Spleen (tissue), 7 donors: ENCODE data around the gene MAN1C1.

Source experiments
- CTCF ChIP-seq, 11 experiments: fragments of 200-600 bp in 7 of 11; fragments of 450-650 bp in 4 of 11; sonication (generic) in 4 of 11; IDR thresholded peaks in 8 of 11; conservative IDR thresholded peaks in 3 of 11; 1 replicate in 7 of 11; 2 replicates in 4 of 11; pipeline versions ENCODE4 v1.4.0 to v1.8.0; 2016 to 2021; ENCODE audit warnings: antibody characterized with exemption in 11 of 11, inconsistent platforms in 4 of 11, mild to moderate bottlenecking in 1 of 11
- POLR2A ChIP-seq, 3 donors: fragments of 450-650 bp; IDR thresholded peaks; one replicate each; pipeline ENCODE4 v1.5.1; 2017; ENCODE audit warnings: antibody characterized with exemption in 3 of 3, mild to moderate bottlenecking in 1 of 3
- POLR2AphosphoS5 ChIP-seq, 3 donors: sonication (generic); formaldehyde crosslinking; IDR thresholded peaks; one replicate each; pipeline ENCODE4 v1.5.1; 2017; ENCODE audit warnings: antibody characterized with exemption in 3 of 3
- donor health status: DM: no; HTN: no; CAD: no; lungs with moderate emphysema.
- donor health status: DM: no; HTN: no; CAD: no.
- donor health status: DM: no; HTN: no; CAD: no.

GRCh38 chr1:25829046-25829445 lies 212.5 kb downstream of the MAN1C1 start:
- no peak for TF ChIP-seq CTCF (IDR thresholded peaks at IDR 0.05 in 8 of 11, conservative IDR thresholded peaks at IDR 0.05 in 3 of 11)
- TF ChIP-seq POLR2A (IDR thresholded peaks at IDR 0.05) = no peak
- peak in 1 of 3 donors; percentile 26 for TF ChIP-seq POLR2AphosphoS5 (IDR thresholded peaks at IDR 0.05)
